ENCODE results near the gene MNDA. TPM values are rescaled to one million over a fixed set of nuclear protein-coding genes. Genes with fewer than 3 reads are reported as not detected.

MNDA gene
- not detected in 2 replicates for total RNA-seq (2014; rRNA removed; shearing (Covaris generic))

DNA sequence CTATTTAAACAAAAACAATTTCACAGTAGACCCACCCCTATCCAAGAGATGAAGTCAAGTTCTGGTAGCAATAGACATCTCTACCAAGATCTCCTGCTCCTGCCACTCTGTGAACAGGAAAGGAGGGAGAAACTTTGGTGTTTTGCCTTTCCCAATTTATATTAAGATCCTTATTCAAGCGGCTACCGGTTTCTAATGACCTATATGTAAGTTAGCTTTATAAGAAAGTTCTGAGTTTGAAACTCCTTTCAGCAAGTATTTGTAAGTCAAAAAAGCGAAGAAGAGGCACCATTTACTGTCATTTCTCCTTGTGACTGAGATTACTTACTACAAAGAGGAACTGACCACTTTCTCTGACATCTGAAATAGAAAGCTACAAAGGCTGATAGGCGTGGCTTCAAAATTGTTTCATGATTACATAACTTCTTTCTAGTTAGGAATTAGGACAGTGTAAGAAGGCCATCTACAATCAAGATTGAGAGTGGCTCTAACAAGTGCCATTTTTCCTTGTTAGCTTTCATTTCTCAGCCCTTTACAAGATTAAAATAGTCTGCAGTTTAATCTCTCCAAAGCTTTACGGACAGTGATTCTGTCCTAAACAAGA is at the start of gene MNDA:
MNDA (plus strand) TSS at position 448 of the 604 bp plus-strand sequence. CDS start 10,803 bp downstream, outside the sequence.
- DNase-seq (ENCODE audit: low spot score), result peak; percentile 0
- in situ Hi-C loops (cut with HindIII; ENCODE audit: low sequenced_read_pairs), result no loop called here

DNA sequence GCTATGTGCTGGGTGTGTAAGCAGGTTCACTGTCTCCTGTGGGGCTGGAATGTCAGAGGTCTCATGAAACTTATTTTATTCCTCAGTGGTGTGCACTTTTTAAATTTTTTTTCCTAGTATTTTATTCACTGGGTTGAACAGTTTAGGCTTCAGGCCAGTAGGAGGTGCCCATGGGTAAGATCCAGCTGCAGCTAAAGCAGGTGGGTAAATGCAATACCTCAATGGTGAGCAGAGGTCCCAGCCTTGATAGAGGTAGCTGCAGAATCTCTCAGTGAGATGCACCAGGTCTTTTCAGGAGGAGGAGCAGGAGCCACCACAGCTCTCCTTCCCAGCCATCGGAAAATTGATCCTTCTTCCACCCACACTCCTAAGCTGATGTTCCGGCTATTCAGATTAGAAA is 37.5 kb upstream of the MNDA start:
- DNase-seq (ENCODE audit: low spot score), result no peak
- in situ Hi-C loops (cut with HindIII; ENCODE audit: low sequenced_read_pairs), result no loop called here

DNA sequence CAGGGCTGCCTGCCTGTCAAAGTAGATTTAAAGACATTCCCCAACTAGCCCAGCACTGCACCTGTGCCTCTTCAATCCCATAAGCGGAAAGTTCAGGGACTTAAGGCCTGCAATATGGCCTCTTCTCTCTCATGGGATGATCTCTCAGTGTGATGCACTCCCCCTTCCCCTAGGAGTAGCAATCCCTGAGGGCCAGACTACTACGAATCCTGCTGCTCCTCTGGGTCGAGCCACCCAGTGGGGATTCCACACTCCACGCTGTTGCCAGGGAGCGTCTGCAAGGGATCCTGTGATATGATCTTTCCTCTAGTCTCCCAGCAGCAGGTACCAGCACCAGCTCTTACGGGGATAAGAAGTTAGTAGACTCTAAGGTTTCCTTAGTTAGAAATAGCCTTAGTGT is 36.9 kb upstream of the MNDA start:
- in situ Hi-C loops (cut with HindIII; ENCODE audit: low sequenced_read_pairs), result no loop called here
- DNase-seq (ENCODE audit: low spot score), result no peak

DNA sequence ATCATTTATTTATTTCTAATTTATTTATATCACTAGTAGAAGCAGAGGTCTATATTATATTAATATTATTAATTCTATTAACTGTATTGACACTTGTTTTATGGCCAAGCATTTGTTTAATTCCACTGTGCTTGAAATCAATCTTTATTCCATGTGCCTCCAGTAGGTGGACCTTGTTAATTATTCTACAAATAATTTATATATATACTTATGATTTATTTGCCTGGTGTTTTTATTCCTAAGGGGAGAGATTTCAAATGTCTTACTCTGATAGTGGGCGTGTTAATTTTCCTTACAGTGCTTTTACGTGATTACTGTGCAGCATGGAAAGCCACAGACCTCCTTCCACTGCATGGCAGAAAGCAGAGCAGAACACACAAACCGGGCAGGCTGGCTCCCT is 32.6 kb upstream of the MNDA start:
- no peak for DNase-seq (ENCODE audit: low spot score)
- in situ Hi-C loops (cut with HindIII; ENCODE audit: low sequenced_read_pairs), result no loop called here

DNA sequence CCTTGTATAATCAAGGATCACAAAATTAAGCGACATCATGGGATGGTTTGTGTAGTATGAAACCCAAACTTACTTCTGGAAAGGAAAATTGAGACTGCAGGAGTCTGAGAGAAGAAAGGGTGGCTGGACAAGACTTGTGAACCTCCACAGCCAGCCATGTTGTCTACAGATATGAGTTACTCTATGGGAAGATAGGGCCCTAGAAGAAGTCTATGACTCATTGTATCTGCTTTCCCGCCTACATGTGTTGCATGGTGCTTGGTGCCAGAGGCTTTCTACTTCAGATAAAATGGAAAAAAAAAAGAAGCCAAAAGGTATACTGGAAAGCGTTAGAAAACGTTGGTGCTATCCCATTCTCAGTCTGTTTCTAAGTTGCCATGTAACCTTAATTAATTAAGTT is 31.5 kb upstream of the MNDA start:
- no peak for DNase-seq (ENCODE audit: low spot score)
- in situ Hi-C loops (cut with HindIII; ENCODE audit: low sequenced_read_pairs), result no loop called here

DNA sequence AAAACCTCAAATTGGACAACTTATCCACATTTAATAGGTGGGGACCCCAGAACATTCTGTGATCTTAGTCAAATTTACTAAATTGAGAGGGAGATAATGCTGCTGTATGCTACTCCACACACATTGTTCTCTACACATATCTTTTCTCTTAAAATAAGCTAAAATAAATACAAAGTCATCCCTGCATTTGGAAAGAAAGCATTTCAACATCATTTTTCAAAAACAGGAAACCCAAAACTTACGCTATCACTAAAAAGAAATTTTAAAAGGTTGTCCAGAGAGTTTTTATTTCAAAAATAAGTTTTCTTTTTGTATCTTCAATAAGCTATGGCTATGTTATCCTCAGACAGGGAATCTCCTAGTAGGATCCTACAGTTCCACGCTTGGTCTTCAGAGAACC is 30.6 kb upstream of the MNDA start:
- DNase-seq (ENCODE audit: low spot score), result no peak
- in situ Hi-C loops (cut with HindIII; ENCODE audit: low sequenced_read_pairs), result no loop called here

DNA sequence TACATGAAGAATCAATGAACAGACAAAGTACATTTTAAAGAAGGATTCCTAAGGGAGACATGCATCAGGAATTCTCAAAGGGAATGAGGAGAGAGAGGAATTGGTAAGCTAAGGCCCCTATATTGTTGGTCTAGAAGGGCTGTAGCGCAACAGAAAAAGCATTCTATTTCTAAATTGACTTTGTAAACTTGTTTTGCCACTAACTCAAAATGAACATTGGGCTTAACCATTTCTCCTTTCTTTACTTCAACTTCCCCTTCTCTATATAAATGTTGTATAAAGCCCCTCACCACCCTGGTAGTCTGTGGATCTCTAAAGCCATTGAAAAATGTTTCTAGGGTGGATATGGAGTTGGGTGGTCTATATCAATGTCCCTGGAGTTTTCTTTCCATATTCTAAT is 29.8 kb upstream of the MNDA start:
- in situ Hi-C loops (cut with HindIII; ENCODE audit: low sequenced_read_pairs), result no loop called here
- DNase-seq (ENCODE audit: low spot score), result no peak

DNA sequence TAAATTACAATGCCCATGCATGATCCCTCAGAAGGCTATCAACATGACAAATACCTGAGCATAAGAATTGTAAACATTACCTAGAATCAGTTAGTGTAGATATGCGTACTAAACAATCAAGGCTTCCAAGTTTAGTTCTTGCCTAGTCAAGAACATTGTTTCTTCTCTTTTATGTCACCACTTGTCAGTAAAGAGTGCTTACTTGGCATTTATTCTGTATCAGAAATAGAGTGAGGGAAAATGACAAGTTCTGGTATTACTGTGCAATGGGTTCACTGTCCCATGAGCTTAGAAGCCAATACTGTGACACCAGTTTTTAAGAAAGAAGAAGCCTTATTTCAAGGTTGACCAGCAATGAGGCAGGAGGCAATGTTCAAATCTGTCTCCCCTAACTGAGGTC is 27.5 kb upstream of the MNDA start:
- in situ Hi-C loops (cut with HindIII; ENCODE audit: low sequenced_read_pairs), result no loop called here
- DNase-seq (ENCODE audit: low spot score), result no peak

DNA sequence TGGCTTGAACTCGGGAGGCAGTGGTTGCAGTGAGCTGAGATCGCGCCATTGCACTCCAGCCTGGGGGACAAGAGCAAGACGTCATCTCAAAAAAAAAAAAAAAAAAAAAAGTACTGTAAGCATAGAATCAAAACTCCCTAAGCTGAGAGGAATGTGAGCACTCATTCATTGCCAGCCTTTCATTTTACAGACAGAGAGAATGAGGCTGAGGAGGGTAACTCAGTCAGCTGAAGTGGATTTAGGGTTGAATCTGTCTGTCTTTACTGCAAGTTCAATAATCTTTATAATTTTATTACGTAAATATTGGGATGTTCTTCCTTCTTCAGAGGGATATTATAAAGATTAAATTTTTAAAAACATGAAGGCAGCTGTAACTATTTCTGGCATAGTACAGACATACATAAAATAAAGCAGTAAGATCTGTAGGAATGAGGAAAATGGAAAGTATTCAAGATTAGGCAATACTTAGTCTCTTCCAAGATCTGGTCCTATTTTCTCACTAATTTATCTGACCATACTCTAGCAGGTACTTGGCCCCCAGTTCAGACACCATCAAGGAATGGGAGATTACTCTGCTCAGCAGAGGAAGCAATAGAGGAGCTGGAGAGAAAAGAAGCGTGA is 24.1 kb upstream of the MNDA start:
- in situ Hi-C loops (cut with HindIII; ENCODE audit: low sequenced_read_pairs), result no loop called here
- no peak for DNase-seq (ENCODE audit: low spot score)

DNA sequence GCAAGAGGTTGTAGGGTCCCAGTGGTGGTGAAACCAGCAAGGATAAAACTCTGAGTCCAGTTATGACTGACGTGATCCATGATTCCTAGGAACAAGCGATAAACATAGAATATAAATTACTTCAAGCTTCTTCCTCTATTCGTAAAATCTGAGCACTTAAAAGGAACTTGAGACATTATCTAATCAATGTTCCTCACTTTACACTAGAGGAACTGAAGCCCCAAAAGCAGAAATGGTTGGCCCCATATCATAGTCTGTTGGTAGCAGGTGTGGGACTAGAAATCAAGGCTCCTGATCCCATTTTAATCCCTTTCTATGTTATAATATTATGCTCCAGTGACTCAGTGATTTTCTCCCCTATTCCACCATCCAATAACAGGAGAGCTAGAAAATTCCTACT is 21.9 kb upstream of the MNDA start:
- DNase-seq (ENCODE audit: low spot score), result no peak
- in situ Hi-C loops (cut with HindIII; ENCODE audit: low sequenced_read_pairs), result no loop called here

DNA sequence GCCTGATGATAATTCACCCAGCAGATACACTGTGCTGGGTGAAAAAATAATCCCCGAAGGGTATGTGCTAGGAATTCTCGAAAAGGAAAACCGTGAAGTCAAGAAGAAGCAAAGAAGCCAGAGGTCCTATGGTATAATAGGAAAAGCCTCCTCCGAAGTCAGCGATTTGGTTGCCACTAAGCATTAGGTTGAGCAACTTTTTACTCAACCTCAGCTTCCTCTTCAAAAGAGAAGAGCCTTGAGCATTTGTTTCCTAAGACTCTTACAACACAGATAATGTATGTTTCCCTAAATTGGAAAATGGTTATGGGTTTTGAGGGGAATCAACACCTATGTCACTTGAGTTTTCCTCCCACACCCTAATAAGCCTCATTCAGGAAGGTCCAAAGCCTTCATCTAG is 21.3 kb upstream of the MNDA start:
- DNase-seq (ENCODE audit: low spot score), result no peak
- in situ Hi-C loops (cut with HindIII; ENCODE audit: low sequenced_read_pairs), result no loop called here

DNA sequence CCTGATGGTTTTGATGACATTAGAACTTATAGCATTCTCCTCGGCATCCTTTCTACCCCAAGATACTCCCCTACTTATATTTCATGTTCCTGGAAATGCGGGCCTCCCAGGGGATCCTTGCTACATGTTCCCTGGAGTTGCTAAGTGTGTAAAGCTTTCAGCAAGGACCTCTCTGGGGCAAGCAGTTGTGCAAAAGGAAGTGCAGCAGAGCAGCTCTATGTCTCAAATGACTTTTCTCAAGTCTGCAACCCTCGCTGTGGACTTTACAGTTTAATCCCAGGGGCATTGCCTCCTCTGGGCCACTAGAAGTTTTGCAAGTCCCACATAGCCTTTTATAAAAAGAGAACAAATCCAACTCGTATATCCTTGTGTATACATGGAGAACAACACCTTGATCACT is 20.8 kb upstream of the MNDA start:
- DNase-seq (ENCODE audit: low spot score), result no peak

DNA sequence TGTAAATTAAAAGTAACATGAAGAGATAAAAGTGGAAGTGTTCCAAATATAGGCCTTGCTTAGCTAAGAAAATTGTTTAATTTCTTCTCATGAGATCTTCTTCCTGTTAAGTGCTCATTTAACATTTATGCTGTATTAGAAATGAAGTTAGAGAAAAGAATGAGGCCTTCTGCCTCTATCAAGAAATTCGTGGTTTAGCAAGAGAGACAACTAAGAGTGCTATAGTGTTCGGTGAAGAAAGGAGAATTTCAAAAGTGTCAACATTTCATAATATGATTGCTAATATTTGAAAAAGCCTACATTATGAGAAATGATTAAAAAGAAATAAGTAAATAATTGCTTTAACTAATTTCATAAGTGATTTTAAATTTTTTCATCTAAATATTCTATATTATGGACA is 18.8 kb upstream of the MNDA start:
- in situ Hi-C loops (cut with HindIII; ENCODE audit: low sequenced_read_pairs), result no loop called here

More for the DNA sequence above, 20.8 kb upstream of the MNDA start:
- in situ Hi-C loops (cut with HindIII; ENCODE audit: low sequenced_read_pairs), result no loop called here

DNA sequence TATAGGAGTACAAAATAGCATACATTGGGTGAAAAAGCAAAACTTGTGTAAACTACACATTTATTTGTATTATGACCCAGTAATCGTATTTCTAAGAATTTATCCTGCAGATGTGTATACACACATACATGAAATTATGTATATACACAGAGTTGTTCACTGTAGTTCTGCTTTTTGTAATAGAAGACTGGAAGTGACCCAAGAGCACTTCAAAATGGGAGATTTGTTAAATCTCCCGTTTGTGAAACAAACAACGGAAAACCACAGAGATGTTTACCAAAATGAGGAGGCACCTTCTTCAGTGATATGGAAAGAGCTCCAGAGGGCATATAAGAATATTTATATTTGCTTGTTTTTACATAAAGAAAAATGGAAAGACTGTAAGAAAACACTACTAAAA is 18.0 kb upstream of the MNDA start:
- in situ Hi-C loops (cut with HindIII; ENCODE audit: low sequenced_read_pairs), result no loop called here
- DNase-seq (ENCODE audit: low spot score), result no peak

More for the DNA sequence above, 18.8 kb upstream of the MNDA start:
- no peak for DNase-seq (ENCODE audit: low spot score)

DNA sequence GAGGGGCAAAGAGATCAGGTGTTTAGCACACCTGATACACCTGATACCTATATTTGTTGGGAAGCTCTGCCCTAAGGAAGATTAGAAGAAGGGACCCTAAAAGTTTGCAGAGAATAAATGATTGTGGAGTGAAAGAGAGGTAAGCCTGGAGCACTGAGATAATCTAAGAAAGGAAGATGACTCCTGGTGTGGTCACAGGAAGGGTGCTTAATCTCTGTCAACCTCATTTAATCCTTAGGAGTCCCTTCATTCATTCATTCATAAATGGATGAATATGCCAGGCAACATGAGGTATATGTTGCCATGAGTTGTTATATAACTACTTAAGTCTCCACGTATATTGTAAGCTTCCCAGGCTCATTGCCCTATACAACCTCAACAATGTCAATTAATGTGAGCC is 16.2 kb upstream of the MNDA start:
- in situ Hi-C loops (cut with HindIII; ENCODE audit: low sequenced_read_pairs), result no loop called here
- no peak for DNase-seq (ENCODE audit: low spot score)

DNA sequence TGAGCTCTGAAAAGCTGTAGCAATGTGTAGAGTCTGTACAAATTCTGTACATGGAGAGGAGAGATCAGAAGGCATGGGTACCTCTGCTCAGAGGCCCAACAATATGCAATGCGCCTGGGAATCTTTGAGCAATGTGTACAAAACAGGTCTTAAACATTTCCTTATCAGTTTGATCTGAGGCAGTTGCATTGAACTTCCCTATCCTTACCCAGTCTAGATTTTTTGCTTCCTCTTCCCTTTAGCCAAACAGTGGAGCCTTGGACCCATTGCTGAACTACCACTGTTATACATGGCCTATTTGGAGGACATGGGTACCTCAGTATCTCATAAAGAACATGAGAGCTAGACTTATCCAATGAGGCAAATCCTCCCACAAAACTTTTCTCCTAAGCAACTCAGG is 12.6 kb upstream of the MNDA start:
- in situ Hi-C loops (cut with HindIII; ENCODE audit: low sequenced_read_pairs), result no loop called here

DNA sequence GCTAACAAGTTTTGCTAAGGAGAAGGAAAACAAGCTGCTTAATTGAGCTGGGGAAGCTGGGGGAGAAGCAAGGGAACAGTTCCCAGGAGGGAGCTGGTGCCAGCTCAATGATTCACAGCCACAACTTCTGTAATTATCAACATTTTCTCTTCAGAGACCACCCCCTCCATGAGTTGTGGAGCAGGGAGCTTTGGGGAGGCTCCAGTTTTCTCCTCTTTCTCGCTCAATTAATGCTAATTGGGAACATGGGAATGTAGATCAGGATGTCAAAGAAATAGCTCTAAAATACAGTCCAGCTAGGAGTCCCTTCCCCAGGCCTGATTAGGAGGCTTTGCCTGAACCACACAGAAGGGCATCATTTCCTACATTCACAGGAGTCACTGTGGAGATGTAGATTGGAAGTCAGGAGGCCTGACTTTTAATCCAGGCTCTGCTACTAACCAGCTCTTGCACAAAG is 12.1 kb upstream of the MNDA start:
- in situ Hi-C loops (cut with HindIII; ENCODE audit: low sequenced_read_pairs), result no loop called here
- no peak for DNase-seq (ENCODE audit: low spot score)

More for the DNA sequence above, 12.6 kb upstream of the MNDA start:
- no peak for DNase-seq (ENCODE audit: low spot score)

DNA sequence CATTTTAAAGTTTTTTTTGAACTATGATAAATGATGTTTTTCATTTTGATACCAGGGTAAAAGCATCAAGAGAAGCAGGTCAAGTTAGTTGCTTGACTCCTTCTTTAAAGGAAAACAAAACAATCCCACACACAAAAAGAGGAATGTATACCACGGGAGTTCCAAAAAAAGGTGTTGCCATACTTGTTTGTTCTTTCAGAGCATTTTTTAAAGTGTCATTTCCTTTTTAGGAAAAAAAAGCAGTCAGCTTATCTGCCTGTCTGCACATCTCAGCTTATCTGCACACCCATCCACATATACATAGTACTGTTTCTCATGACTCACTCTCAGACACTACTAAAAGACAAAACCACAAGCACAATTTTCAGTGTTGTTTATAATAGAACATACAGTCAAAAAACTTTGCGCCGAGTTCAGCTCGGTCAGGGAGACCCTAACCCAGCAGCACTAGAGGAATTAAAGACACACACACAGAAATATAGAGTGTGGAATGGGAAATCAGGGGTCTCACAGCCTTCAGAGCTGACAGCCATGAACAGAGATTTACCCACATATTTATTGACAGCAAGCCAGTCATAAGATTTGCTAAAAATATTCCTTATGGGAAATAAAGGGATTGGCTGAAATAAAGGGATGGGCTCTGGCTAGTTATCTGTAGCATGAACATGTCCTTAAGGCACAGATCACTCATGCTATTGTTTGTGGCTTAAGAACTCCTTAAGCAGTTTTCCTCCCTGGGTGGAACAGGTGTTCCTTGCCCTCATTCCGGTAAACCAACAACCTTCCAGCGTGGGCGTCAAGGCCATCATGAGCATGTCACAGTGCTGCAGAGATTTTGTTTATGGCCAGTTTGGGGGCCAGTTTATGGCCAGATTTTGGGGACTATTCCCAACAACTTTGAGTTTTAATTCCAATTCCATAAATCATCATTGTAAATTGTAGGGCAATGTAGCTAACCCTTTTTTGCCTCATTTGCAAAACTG is 11.4 kb upstream of the MNDA start:
- in situ Hi-C loops (cut with HindIII; ENCODE audit: low sequenced_read_pairs), result no loop called here
- no peak for DNase-seq (ENCODE audit: low spot score)

DNA sequence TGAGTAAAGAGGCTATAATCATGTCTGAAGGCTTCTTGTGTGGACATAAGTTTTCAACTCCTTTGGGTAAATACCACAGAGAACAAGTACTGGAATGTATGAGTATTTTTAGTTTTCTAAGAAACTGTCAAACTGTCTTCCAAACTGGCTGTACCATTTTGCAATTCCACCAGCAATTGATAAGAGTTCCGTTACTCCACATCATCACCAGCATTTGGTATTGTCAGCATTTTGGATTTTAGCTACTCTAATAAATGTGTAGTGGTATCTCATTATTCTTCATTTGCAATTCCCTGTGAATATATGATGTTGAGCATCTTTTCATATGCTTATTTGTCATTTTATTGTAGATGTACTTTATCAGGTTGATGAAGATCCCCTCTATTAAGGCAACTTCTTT is 9.4 kb upstream of the MNDA start:
- DNase-seq (ENCODE audit: low spot score), result no peak
- in situ Hi-C loops (cut with HindIII; ENCODE audit: low sequenced_read_pairs), result no loop called here

DNA sequence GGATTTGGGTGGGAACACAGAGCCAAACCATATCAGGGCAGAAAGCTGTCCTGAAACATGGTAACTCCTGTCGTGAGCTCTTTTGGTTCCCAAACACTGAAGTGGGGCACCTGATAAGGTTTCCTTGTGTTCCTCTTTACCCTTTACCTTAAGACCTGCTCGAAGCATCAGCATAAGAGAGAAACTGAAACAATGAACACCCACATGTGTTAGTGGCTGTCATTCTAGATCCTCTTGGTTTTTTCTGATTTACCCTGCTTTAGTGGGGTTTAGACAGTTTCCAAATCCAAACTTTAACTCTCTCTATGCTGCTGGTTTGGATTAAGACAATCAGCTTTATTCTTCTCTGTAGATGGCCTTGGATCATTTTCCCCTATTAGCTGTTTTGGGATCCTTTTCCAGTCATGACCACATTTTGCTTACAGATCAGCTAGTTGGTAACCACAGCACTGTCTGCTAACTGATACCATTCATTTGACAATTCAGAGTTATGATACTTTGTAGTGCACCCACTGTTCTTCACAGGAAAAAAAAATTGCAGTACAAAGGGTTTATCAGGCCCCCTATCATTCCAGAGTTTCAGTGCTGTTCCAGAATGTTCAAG is 975 bp upstream of the MNDA start:
- in situ Hi-C loops (cut with HindIII; ENCODE audit: low sequenced_read_pairs), result no loop called here
- no peak for DNase-seq (ENCODE audit: low spot score)

All from G401 (cell line).